ENCODE data around the gene SLC30A1.

SLC30A1 gene

DNA sequence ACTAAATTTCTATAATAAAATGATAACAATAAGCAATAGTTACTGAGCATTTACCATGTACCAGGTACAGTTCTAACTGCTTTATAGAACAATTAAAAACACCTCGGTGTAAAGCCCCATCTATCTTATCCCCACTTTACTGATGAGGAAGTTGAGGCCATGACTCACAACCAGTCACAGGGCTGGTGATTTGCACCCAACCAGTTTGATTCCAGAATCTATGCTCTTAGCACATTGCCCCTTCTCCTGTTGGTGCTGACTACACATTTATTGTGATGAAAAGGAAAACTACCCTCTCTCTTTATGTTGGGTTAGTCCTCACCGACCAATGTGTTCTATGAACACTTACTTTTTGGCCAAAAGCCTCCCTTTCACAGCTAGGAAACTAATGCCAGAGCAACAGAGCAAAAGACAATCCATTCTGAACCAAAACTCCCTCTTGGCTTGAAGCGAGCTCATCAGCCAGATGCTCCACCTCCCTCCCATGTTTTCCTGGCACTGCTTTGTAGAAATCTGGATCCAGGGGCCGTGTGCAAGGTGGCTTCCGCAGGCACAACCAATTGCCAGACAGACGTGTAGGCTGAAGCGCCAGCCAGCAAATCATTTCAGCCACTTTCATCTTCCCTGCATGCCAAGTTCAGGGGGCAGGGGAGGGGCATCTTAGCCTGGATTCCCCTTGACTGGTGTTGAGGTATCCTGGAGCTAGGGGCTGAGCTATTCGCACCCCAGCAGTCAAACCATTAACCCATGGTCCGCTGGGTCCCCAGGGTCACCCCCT lies 32.0 kb upstream of the SLC30A1 start:
- peaks cover 52% of the 10 kb centered on the region for H3K4me1 Mint-ChIP-seq
- TF ChIP-seq CTCF (IDR thresholded peaks at IDR 0.05; ENCODE audit: unreplicated experiment in 3 of 3) = no peak
- H3K27ac Mint-ChIP-seq = peak overlapping the region in 2 of 3 experiments; percentile 48 to 81
- H3K9me3 Mint-ChIP-seq = no peaks in the 10 kb centered on the region
- H3K27me3 Mint-ChIP-seq (ENCODE audit: low read depth) = peaks cover 4% of the 10 kb centered on the region
- no peaks in the 10 kb centered on the region for H3K36me3 Mint-ChIP-seq (ENCODE audit: low read depth)
- H3K4me3 Mint-ChIP-seq = peak overlapping the region in 1 of 3 experiments; percentile 43

- Mint-ChIP-seq H3K9me3 (no peaks in the 10 kb centered on the region), H3K27ac (no peak overlapping the region), H3K36me3 (ENCODE audit: low read depth) (no peaks in the 10 kb centered on the region), H3K4me1 (peaks cover 54% of the 10 kb centered on the region), H3K27me3 (ENCODE audit: low read depth) (peaks cover 4% of the 10 kb centered on the region), H3K4me3 (no peak overlapping the region)
- TF ChIP-seq CTCF (IDR thresholded peaks at IDR 0.05; ENCODE audit: unreplicated experiment in 3 of 3) = no peak
Observed at GRCh38 chr1:211609120-211610024, 30.4 kb upstream of the SLC30A1 start.

DNA sequence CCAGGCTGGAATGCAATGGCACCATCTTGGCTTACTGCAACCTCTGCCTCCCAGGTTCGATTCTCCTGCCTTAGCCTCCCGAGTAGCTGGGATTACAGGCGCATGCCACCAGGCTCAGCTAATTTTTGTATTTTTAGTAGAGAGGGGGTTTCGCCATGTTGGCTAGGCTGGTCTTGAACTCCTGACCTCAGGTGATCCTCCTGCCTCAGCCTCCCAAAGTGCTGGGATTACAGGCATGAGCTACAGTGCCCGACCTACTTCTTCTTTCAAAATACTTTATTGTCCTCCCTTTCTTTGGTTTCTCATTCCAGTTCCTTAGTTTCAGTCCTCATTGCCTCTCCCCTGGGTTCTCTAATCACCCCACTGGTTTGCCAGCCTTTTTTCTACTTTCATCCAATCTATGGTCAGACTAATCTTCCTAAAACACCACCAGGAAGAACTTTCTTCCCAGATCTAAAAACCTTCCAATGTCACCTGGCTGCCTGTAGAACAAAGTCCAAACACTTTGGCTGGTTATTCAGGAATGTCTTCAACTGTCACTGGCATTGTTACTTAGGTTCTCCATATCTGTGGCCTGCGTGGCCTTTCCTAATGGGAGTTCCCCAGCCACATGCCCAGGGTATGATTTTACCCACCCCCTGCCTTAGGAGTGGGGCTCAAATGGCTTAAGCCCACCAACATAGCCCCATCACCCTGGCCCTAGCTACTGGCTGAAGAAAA lies 29.0 kb upstream of the SLC30A1 start:
- peaks cover 4% of the 10 kb centered on the region for H3K27me3 Mint-ChIP-seq (ENCODE audit: low read depth)
- peak overlapping the region in 1 of 3 experiments; percentile 4 for H3K27ac Mint-ChIP-seq
- no peak for TF ChIP-seq CTCF (IDR thresholded peaks at IDR 0.05; ENCODE audit: unreplicated experiment in 3 of 3)
- no peak overlapping the region for H3K4me3 Mint-ChIP-seq
- H3K36me3 Mint-ChIP-seq (ENCODE audit: low read depth) = no peaks in the 10 kb centered on the region
- H3K9me3 Mint-ChIP-seq = no peaks in the 10 kb centered on the region
- peaks cover 44% of the 10 kb centered on the region for H3K4me1 Mint-ChIP-seq

GRCh38 chr1:211606914-211607753 lies 28.2 kb upstream of the SLC30A1 start:
- Mint-ChIP-seq H3K4me1 (peaks cover 44% of the 10 kb centered on the region), H3K9me3 (no peaks in the 10 kb centered on the region), H3K27me3 (ENCODE audit: low read depth) (peaks cover 4% of the 10 kb centered on the region), H3K27ac (no peak overlapping the region), H3K4me3 (no peak overlapping the region), H3K36me3 (ENCODE audit: low read depth) (no peaks in the 10 kb centered on the region)
- TF ChIP-seq CTCF (IDR thresholded peaks at IDR 0.05; ENCODE audit: unreplicated experiment in 3 of 3) = no peak

DNA sequence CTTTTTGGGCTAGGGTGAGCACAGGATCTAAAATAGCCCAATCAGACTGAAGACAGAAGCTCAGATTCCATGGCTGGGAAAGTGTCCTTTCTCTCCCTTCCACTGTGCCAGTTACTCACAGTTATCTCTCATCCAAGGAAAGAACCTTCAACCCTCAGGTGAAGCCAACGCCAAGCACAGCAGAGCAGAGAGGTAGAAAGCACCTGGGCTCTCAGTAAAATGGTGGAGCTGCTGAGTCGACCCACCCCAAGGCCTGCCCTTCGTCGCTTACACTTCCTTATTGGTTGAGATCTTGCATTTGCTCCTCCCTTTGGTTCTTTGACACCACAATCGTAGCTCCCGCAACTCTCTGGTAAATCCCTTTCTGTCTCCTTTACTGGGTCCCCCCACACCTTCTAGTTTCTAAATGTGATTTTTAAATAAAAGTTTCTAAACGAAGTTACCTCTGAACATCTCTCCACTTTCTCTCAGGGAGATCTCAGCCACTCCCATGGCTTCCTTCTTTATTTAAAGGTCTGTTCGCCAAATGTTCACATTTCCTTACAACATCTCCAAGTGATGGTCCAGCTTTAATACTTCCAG lies 27.5 kb upstream of the SLC30A1 start:
- Mint-ChIP-seq H3K27me3 (ENCODE audit: low read depth) (peaks cover 4% of the 10 kb centered on the region), H3K9me3 (no peaks in the 10 kb centered on the region), H3K4me1 (peaks cover 37% of the 10 kb centered on the region), H3K36me3 (ENCODE audit: low read depth) (no peaks in the 10 kb centered on the region), H3K27ac (no peak overlapping the region), H3K4me3 (no peak overlapping the region)
- no peak for TF ChIP-seq CTCF (IDR thresholded peaks at IDR 0.05; ENCODE audit: unreplicated experiment in 3 of 3)
